Liver (tissue), 9 donors: ENCODE measurements around the gene TMEM129. TPM values are rescaled to one million over a fixed set of nuclear protein-coding genes. Genes with fewer than 3 reads are reported as not detected.
A peak's percentile ranks its signal among the peaks of the same experiment; 100 is the strongest.

Experiments
- DNase-seq: peaks from one replicate; pipeline ENCODE4 v3.0.0-alpha.2; 2017; ENCODE audit warnings: low spot score
- H3K27ac ChIP-seq, 2 donors: one replicate each; pipeline ENCODE4 v1.7.0; 2013; ENCODE audit warnings: inconsistent platforms in 2 of 2, low read length in 2 of 2, control low read depth in 1 of 2, low read depth in 1 of 2, mild to moderate bottlenecking in 1 of 2
- H3K27me3 ChIP-seq, 4 donors: one replicate each; pipeline versions ENCODE4 v1.6.1 to v1.7.0; 2013; ENCODE audit warnings: low read length in 3 of 4, inconsistent platforms in 1 of 4, mild to moderate bottlenecking in 1 of 4, moderate library complexity in 1 of 4; ENCODE audit not compliant: control insufficient read depth in 4 of 4, insufficient read depth in 4 of 4
- H3K36me3 ChIP-seq, 4 donors: one replicate each; pipeline versions ENCODE4 v1.6.1 to v1.7.0; 2013; ENCODE audit warnings: low read length in 3 of 4, mild to moderate bottlenecking in 3 of 4, low read depth in 1 of 4, moderate library complexity in 1 of 4; ENCODE audit not compliant: control insufficient read depth in 4 of 4, insufficient read depth in 3 of 4
- H3K4me1 ChIP-seq, 4 donors: one replicate each; pipeline versions ENCODE4 v1.6.1 to v1.7.0; 2013; ENCODE audit warnings: low read length in 3 of 4, mild to moderate bottlenecking in 3 of 4, moderate library complexity in 1 of 4; ENCODE audit not compliant: control insufficient read depth in 4 of 4, insufficient read depth in 4 of 4
- H3K4me3 ChIP-seq, 3 donors: one replicate each; pipeline versions ENCODE4 v1.6.1 to v1.7.0; 2013; ENCODE audit warnings: low read length in 3 of 3, control low read depth in 1 of 3, low read depth in 1 of 3, mild to moderate bottlenecking in 1 of 3
- H3K9ac ChIP-seq, 2 donors: one replicate each; pipeline ENCODE4 v1.7.0; 2013; ENCODE audit warnings: low read length in 2 of 2, mild to moderate bottlenecking in 2 of 2, moderate library complexity in 2 of 2, control low read depth in 1 of 2, low read depth in 1 of 2
- H3K9me3 ChIP-seq, 4 donors: one replicate each; pipeline versions ENCODE4 v1.6.1 to v1.7.0; 2013; ENCODE audit warnings: low read length in 3 of 4; ENCODE audit not compliant: control insufficient read depth in 4 of 4
- ATF3 ChIP-seq: IDR thresholded peaks from 2 replicates; pipeline ENCODE4 v1.6.1; 2016; ENCODE audit warnings: antibody characterized with exemption
- CTCF ChIP-seq: fragments of 150-350 bp; IDR thresholded peaks from 2 replicates; pipeline ENCODE4 v1.5.1; 2017; ENCODE audit warnings: improper control_type of control experiment, low read depth, low read length; ENCODE audit not compliant: missing input control
- FOXA2 ChIP-seq: IDR thresholded peaks from 2 replicates; pipeline ENCODE4 v1.6.1; 2016; ENCODE audit warnings: antibody characterized with exemption
- GABPA ChIP-seq, 2 donors: IDR thresholded peaks in 1 of 2; conservative IDR thresholded peaks in 1 of 2; 2 replicates each; pipeline ENCODE4 v1.6.1; 2016; ENCODE audit warnings: antibody characterized with exemption in 2 of 2, mild to moderate bottlenecking in 1 of 2, moderate library complexity in 1 of 2
- HNF4G ChIP-seq: IDR thresholded peaks from 2 replicates; pipeline ENCODE4 v1.6.1; 2016; ENCODE audit warnings: antibody characterized with exemption
- JUND ChIP-seq, 2 donors: IDR thresholded peaks; 2 replicates each; pipeline ENCODE4 v1.6.1; 2016; ENCODE audit warnings: antibody characterized with exemption in 2 of 2
- MAX ChIP-seq: IDR thresholded peaks from 2 replicates; pipeline ENCODE4 v1.6.1; 2016; ENCODE audit warnings: antibody characterized with exemption
- NR2F2 ChIP-seq: IDR thresholded peaks from 2 replicates; pipeline ENCODE4 v1.6.1; 2016; ENCODE audit warnings: antibody characterized with exemption
- RAD21 ChIP-seq, 2 donors: IDR thresholded peaks; 2 replicates each; pipeline ENCODE4 v1.6.1; 2016; ENCODE audit warnings: antibody characterized with exemption in 2 of 2, mild to moderate bottlenecking in 2 of 2
- REST ChIP-seq: IDR thresholded peaks from 2 replicates; pipeline ENCODE4 v1.6.1; 2016; ENCODE audit warnings: antibody characterized with exemption, mild to moderate bottlenecking
- RXRA ChIP-seq, 2 donors: IDR thresholded peaks; 2 replicates each; pipeline ENCODE4 v1.6.1; 2017 to 2018; ENCODE audit warnings: antibody characterized with exemption in 2 of 2, mild to moderate bottlenecking in 1 of 2
- SP1 ChIP-seq: IDR thresholded peaks from 2 replicates; pipeline ENCODE4 v1.6.1; 2018; ENCODE audit warnings: antibody characterized with exemption, mild to moderate bottlenecking
- TAF1 ChIP-seq: conservative IDR thresholded peaks from 2 replicates; pipeline ENCODE4 v1.6.1; 2016; ENCODE audit warnings: antibody characterized with exemption, mild to moderate bottlenecking
- WGBS: extraction: QIAGEN DNeasy Blood & Tissue Kit; methylation state at CpG from one replicate; pipeline ENCODE4 v1.1.7; 2013; 5-methylcytosine and 5-hydroxymethylcytosine counted together
- polyA plus RNA-seq, 2 donors: library from polyadenylated mRNA; stranded (reverse) in 1 of 2; unstranded in 1 of 2; fragments of 200-250 nt in 1 of 2; fragments of >200 nt in 1 of 2; fragmentation: Nextera tagmentation in 1 of 2; extraction: Ambion mirVana in 1 of 2; gene quantifications; one replicate each; pipeline versions ENCODE4 v1.2.1 to v1.2.3, GENCODE V29; 2013 to 2015
- total RNA-seq, 2 donors: library from RNA; depleted of rRNA; stranded (reverse); fragments of >200 nt; gene quantifications; one replicate each; pipeline ENCODE4 v1.2.3, GENCODE V29; 2014
- donor health status: healthy.
- donor health status: healthy.
- donor health status: healthy.
- donor health status: healthy.
- donor health status: healthy.

TMEM129 gene
- total and polyA plus RNA-seq, 4 donors = 12.2 to 37.0 (median 21.8) TPM

- H3K27me3 ChIP-seq = no peaks in the 10 kb centered on the region
- H3K9ac ChIP-seq = no peak overlapping the region
- no peak overlapping the region for H3K4me3 ChIP-seq
- peak overlapping the region; percentile 40 to 55 for H3K27ac ChIP-seq
- DNase-seq = no peak
- TF ChIP-seq RAD21 (IDR thresholded peaks at IDR 0.05) (no peak), MAX (no peak), FOXA2 (no peak)
- no peaks in the 10 kb centered on the region for H3K9me3 ChIP-seq
- H3K36me3 ChIP-seq = no peaks in the 10 kb centered on the region
- 76% methylated on average over 12 of the region's 12 CpGs for WGBS
- peaks cover 12 to 42% (median 24%) of the 10 kb centered on the region in 4 donors for H3K4me1 ChIP-seq
Observed at GRCh38 chr4:1723131-1723801, 2.1 kb upstream of the TMEM129 start.

- TF ChIP-seq TAF1 (no peak), MAX (no peak), HNF4G (no peak), RXRA (IDR thresholded peaks at IDR 0.05) (no peak), JUND (IDR thresholded peaks at IDR 0.05) (no peak), REST (no peak), SP1 (no peak), NR2F2 (no peak), ATF3 (no peak), GABPA (IDR thresholded peaks at IDR 0.05 in 1 of 2, conservative IDR thresholded peaks at IDR 0.05 in 1 of 2) (no peak), FOXA2 (no peak), CTCF (no peak)
- Histone ChIP-seq H3K36me3 (no peaks in the 10 kb centered on the region), H3K27ac (peak overlapping the region; percentile 40 to 55), H3K9ac (no peak overlapping the region), H3K4me3 (no peak overlapping the region), H3K27me3 (no peaks in the 10 kb centered on the region), H3K4me1 (peaks cover 17 to 49% (median 29%) of the 10 kb centered on the region in 4 donors), H3K9me3 (no peaks in the 10 kb centered on the region)
- 68% methylated on average over 18 of the region's 18 CpGs for WGBS
- DNase-seq = no peak
Observed at GRCh38 chr4:1722551-1723118, 1.5 kb upstream of the TMEM129 start.
